Skeletal muscle satellite cell (primary cell): ENCODE results near the gene MTRF1.
A peak's percentile ranks its signal among the peaks of the same experiment; 100 is the strongest.
"Not testable (repeated sequence)": the region's sequence is repeated elsewhere in the genome, so short reads cannot be mapped to it uniquely, and the experiment has no call there.

ENCODE experiments used
- H3K27me3 ChIP-seq: 2 replicates; pipeline ENCODE4 v1.7.0; 2013; ENCODE audit warnings: low read length; ENCODE audit not compliant: control insufficient read depth, insufficient read depth
- H3K36me3 ChIP-seq: 2 replicates; pipeline ENCODE4 v1.7.0; 2013; ENCODE audit warnings: mild to moderate bottlenecking, control low read depth, low read length; ENCODE audit not compliant: insufficient read depth
- H3K4me1 ChIP-seq: 2 replicates; pipeline ENCODE4 v1.7.0; 2013; ENCODE audit warnings: low read length; ENCODE audit not compliant: control insufficient read depth, insufficient read depth
- H3K4me2 ChIP-seq: 2 replicates; pipeline ENCODE4 v1.7.0; 2013; ENCODE audit warnings: mild to moderate bottlenecking, low read length
- H3K4me3 ChIP-seq: 2 replicates; pipeline ENCODE4 v1.7.0; 2013; ENCODE audit warnings: low read length
- H3K9ac ChIP-seq: 2 replicates; pipeline ENCODE4 v1.7.0; 2013; ENCODE audit warnings: mild to moderate bottlenecking, low read depth, low read length, moderate library complexity
- H3K9me3 ChIP-seq: replicated peaks from 2 replicates; pipeline ENCODE4 v1.7.0; 2013; ENCODE audit warnings: mild to moderate bottlenecking, control low read depth, low read length

Gene MTRF1

GRCh38 chr13:41299316-41300094, 36.1 kb upstream of the MTRF1 start:
- H3K4me2 ChIP-seq: no peak overlapping the region
- H3K4me3 ChIP-seq: no peak overlapping the region
- H3K4me1 ChIP-seq: peaks cover 9% of the 10 kb centered on the region
- H3K36me3 ChIP-seq: no peaks in the 10 kb centered on the region
- no peaks in the 10 kb centered on the region for H3K27me3 ChIP-seq
- no peak overlapping the region for H3K9ac ChIP-seq
- H3K9me3 ChIP-seq: no peaks in the 10 kb centered on the region

GRCh38 chr13:41296879-41297646, 33.7 kb upstream of the MTRF1 start:
- no peaks in the 10 kb centered on the region for H3K9me3 ChIP-seq
- no peak overlapping the region for H3K4me3 ChIP-seq
- no peak overlapping the region for H3K9ac ChIP-seq
- no peak overlapping the region for H3K4me2 ChIP-seq
- H3K27me3 ChIP-seq: no peaks in the 10 kb centered on the region
- H3K36me3 ChIP-seq: no peaks in the 10 kb centered on the region
- H3K4me1 ChIP-seq: peaks cover 9% of the 10 kb centered on the region

GRCh38 chr13:41295973-41296372, 32.6 kb upstream of the MTRF1 start:
- Histone ChIP-seq H3K4me2 (no peak overlapping the region), H3K4me3 (no peak overlapping the region), H3K4me1 (peaks cover 9% of the 10 kb centered on the region), H3K27me3 (no peaks in the 10 kb centered on the region), H3K9me3 (no peaks in the 10 kb centered on the region), H3K36me3 (no peaks in the 10 kb centered on the region), H3K9ac (no peak overlapping the region)

GRCh38 chr13:41294914-41295313, 31.5 kb upstream of the MTRF1 start:
- H3K36me3 ChIP-seq: no peaks in the 10 kb centered on the region
- H3K9ac ChIP-seq: no peak overlapping the region
- H3K4me2 ChIP-seq: no peak overlapping the region
- H3K27me3 ChIP-seq: no peaks in the 10 kb centered on the region
- H3K4me3 ChIP-seq: no peak overlapping the region
- peaks cover 9% of the 10 kb centered on the region for H3K4me1 ChIP-seq
- H3K9me3 ChIP-seq: no peaks in the 10 kb centered on the region

GRCh38 chr13:41293272-41293671, 29.9 kb upstream of the MTRF1 start:
- Histone ChIP-seq H3K36me3 (no peaks in the 10 kb centered on the region), H3K4me3 (no peak overlapping the region), H3K9ac (no peak overlapping the region), H3K27me3 (no peaks in the 10 kb centered on the region), H3K9me3 (no peaks in the 10 kb centered on the region), H3K4me2 (no peak overlapping the region), H3K4me1 (peaks cover 9% of the 10 kb centered on the region)

- no peak overlapping the region for H3K9ac ChIP-seq
- no peak overlapping the region for H3K4me2 ChIP-seq
- no peaks in the 10 kb centered on the region for H3K27me3 ChIP-seq
- H3K36me3 ChIP-seq: no peaks in the 10 kb centered on the region
- H3K4me1 ChIP-seq: peaks cover 2% of the 10 kb centered on the region
- no peaks in the 10 kb centered on the region for H3K9me3 ChIP-seq
- H3K4me3 ChIP-seq: no peak overlapping the region
These were observed 27.9 kb upstream of the MTRF1 start for GRCh38 chr13:41291246-41291645.

- Histone ChIP-seq H3K4me1 (peaks cover 12% of the 10 kb centered on the region), H3K9me3 (no peaks in the 10 kb centered on the region), H3K9ac (no peak overlapping the region), H3K4me2 (no peak overlapping the region), H3K36me3 (no peaks in the 10 kb centered on the region), H3K4me3 (no peak overlapping the region), H3K27me3 (no peaks in the 10 kb centered on the region)
These were observed 26.1 kb upstream of the MTRF1 start for GRCh38 chr13:41289463-41289881.

- H3K9ac ChIP-seq: no peak overlapping the region
These were observed 23.0 kb upstream of the MTRF1 start for GRCh38 chr13:41286370-41286769.

GRCh38 chr13:41284512-41285288, 21.3 kb upstream of the MTRF1 start:
- Histone ChIP-seq H3K4me2 (peak overlapping the region; percentile 22), H3K9me3 (no peaks in the 10 kb centered on the region), H3K36me3 (no peaks in the 10 kb centered on the region), H3K27me3 (no peaks in the 10 kb centered on the region), H3K9ac (no peak overlapping the region), H3K4me3 (peak overlapping the region; percentile 4), H3K4me1 (peaks cover 13% of the 10 kb centered on the region)

More at GRCh38 chr13:41286370-41286769, 23.0 kb upstream of the MTRF1 start:
- Histone ChIP-seq H3K4me1 (peaks cover 13% of the 10 kb centered on the region), H3K36me3 (no peaks in the 10 kb centered on the region), H3K4me3 (no peak overlapping the region), H3K27me3 (no peaks in the 10 kb centered on the region), H3K9me3 (no peaks in the 10 kb centered on the region), H3K4me2 (no peak overlapping the region)

GRCh38 chr13:41282129-41282571, 18.8 kb upstream of the MTRF1 start:
- Histone ChIP-seq H3K9me3 (no peaks in the 10 kb centered on the region), H3K4me1 (peaks cover 13% of the 10 kb centered on the region), H3K27me3 (no peaks in the 10 kb centered on the region), H3K9ac (no peak overlapping the region), H3K4me2 (no peak overlapping the region), H3K36me3 (no peaks in the 10 kb centered on the region), H3K4me3 (no peak overlapping the region)

GRCh38 chr13:41279156-41279555, 15.8 kb upstream of the MTRF1 start:
- not testable (repeated sequence) for H3K4me2 ChIP-seq, H3K4me1 ChIP-seq, H3K36me3 ChIP-seq, H3K4me3 ChIP-seq, H3K9me3 ChIP-seq, H3K9ac ChIP-seq, H3K27me3 ChIP-seq
